NCI-H1092 (cell line): ENCODE results near the gene SNED1.
A peak's percentile ranks its signal among the peaks of the same experiment; 100 is the strongest.

Experiments
- DNase-seq: peaks from one replicate; lab custom pipeline; 2025; lab: John Stamatoyannopoulos, UW

Gene SNED1

DNA sequence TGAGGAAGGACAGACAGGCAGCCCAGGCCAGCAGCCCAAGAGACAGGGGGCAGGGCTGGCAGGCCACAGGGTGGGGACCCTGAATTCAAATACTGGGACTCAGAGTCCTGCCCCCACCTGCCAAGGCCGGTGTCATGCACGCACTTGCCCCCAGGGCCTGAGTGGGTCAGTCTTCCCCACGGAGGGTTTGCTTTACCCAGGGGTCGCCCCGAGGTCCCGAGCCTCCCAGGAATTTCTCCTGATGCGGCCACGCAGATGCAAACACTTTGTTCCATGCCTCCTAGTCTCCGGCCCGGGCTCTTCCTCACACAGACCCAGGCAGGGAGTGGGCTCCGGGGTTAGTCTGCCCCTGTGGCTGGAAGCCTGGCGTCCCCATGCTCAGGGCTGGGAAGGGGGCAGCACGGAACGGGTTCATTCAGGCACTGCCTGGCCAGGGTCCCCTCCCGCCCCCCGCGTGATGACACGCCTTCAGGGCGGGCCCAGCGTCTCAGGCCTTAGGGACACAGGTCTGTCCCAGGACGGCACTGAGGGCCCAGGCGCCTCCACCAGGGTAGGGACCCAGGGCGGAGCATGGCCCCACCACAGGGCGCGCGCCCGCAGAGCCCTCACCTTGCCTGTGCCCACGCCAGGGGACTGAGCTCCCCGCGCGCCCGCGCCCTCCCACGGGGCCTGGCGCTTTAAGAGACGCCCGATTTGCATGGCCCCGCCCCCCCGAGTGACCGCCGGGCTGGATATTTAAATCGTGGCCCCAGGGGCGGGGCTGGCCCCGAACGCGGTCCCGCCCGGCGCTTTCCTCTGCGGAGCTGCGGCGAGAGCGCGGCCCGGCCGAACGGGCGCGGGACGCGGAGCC, at the start of gene SNED1:
Gene SNED1, plus strand, starts transcription at position 763 of the 850 bp plus-strand sequence. CDS start 220 bp downstream, outside the sequence.
- DNase-seq, result peak; percentile 13

DNA sequence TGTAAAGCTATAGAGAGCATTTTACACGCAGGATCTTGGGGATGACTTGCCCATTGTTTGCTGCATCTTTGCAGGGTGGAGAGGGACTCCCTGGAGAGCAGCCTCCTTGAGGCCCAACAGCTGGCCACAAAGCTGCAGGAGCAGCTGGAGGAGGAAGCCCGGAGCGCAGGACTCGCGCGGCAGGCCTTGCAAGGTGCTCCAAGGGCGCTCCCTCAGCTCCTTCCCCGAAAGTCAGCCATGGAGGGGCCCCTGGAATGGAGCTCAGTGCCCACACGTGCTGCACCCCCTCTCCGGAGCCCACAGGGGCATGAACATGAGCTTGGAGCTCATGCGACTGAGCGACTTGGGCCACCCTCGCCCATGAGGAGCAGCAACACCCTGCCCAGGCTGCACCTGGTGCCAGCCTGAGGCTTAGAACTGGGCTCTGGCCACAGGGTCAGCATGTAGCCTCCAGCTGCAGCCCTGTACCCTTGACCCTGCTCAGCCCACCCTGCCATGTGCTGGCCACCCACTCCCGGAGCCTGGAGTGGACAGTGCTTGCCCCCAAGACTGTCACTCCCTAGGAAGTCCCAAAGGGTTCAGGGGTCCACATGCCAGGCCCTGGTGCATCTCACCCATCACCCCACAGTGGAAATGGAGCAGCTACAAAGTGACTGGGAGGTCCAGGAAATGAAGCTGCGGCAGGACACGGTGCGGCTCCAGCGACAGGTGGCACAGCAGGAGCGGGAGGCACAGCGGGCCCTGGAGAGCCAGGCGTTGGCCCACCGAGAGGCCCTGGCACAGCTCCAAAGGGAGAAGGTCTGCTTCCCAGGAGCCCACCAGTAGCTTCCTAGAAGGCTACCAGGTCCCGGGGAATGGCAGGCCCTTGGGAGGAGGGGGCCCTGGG, 49.3 kb upstream of the SNED1 start:
- DNase-seq, result no peak

DNA sequence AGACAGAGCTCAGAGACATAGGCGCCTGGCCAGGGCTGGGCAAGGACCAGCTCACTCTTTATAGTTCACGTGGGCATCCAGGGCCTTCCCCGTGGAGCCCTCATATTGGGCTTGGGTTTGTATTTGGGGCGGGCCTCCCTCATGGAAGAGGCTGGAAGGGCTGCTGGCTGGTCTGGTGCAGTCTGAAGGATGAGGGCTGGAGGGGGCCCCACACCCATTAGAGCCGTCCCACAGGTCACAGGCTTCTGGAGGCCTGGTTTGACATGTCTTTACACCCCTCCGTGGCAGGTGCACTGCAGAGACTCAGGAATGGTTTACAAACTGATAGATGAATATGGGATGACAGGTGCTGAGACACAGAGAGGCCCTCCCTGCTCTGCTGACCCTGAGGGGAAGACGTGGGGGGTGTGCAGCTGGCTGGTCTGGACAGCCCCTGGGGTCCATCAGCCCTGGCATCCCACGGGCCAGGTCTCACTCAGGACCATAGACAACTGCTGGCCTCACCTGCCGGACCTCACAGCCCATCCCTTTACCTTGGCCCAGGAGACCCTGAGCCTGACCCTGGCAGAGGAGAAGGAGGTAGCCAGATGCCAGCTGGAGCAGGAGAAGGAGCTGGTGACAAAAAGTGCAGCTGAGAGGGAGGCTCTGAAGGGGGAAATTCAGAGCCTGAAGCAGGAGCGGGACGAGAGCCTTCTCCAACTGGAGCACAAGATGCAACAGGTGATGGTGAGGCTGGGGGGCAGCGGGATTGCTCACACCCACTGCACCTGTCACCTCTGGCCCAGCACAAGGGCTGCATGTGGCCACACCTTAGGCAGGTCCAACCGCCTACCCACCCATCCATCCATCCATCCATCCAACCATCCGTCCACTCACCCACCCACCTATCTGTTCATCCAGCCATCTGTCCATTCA, 48.4 kb upstream of the SNED1 start:
- DNase-seq, result no peak

DNA sequence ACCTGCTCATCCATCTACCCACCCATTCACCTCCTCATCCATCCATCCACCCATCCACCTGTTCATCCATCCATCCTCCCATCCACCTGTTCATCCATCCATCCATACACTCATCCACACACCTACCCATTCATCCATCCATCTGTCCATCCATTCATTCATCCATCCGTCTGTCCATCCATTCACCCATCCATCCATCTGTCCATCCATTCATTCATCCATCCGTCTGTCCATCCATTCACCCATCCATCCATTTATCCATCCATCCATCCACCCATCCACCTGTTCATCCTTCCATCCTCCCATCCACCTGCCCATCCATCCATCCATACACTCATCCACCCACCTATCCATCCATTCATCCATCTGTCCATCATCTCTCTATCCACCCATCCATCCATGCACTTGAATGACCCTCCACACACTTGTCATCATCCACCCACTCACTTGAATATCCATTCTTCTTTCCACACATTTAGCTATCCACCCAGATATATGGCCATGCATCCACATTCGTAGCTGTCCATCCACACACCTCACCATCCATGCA, 47.3 kb upstream of the SNED1 start:
- DNase-seq, result no peak

DNA sequence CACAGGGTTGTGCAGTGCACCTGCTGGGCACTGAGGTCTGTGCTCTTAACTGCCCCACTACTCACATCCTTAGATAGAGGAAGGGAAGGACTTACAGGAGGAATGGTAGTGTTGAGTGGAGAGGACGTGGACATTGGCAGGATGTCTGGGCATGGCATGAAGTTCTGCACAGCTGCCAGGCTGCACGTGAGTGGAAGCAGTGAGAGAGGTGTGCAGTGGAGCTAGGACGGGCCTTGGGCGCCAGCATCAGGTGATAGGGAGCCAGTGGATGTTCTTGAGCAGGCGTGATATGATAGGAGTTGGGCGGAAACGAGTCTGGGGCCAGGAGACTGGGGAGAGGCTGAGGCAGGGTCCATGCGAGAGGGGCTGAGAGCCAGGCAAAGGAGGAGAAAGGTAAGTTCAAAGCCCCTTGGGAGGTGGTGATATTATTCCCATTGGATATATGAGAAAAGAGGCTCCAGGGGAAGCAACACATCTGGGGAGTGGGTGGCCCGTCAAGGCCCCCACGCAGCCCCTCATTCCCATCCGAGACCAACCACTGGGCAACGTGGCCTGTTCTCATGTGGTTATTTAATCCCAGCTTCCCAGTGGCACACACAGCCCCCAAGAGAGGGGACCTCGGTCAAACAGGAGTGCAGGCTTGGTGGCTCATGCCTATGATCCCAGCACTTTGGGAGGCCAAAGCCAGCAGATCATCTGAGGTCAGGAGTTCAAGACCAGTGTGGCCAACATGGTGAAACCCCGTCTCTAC, 45.7 kb upstream of the SNED1 start:
- DNase-seq, result no peak

DNA sequence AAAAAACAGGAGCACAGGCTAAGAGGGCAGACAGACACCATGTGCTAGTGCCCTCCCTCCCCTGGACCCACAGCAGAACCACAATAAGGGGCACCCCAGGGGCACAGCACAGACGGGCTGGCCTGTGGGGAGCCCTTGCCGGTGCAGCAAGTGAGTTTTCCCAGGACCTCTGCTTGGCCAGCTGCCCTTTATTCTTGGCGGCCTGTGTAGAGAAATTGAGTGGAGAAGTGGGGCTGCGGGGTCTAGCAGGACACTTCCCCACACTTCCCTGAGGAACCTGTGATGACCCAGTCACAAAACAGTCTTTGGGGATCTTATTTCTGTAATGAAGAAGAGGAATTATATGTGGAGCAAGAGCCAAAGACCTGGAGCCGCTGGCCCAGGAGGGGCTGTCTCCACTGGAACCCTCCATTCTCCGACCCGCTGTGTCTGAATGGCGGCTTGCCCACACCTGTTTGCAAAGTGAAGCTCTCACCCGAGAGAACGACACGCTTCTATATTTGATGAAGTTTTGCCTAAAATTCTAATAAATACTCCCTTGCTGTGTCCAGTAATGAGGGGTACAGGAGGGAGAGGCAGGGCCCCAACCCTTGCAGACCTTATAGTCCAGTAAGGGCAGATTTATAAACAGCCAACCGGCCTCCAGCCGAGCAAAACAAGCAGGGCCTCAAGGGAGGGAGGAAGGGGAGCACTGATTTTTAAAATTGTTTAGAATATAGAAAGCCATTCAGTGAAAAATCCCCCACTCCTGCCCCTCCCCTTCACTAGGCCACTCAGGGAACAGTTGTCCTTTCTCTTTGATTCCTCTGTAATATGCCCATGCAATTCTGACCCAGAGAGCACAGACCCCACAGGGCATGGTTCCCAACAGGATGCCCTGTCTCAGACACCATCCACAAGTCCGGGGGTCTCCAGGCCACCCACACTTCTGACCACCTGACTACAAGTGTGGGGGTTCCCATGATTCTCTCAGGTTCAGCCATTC, 44.7 kb upstream of the SNED1 start:
- DNase-seq, result no peak

DNA sequence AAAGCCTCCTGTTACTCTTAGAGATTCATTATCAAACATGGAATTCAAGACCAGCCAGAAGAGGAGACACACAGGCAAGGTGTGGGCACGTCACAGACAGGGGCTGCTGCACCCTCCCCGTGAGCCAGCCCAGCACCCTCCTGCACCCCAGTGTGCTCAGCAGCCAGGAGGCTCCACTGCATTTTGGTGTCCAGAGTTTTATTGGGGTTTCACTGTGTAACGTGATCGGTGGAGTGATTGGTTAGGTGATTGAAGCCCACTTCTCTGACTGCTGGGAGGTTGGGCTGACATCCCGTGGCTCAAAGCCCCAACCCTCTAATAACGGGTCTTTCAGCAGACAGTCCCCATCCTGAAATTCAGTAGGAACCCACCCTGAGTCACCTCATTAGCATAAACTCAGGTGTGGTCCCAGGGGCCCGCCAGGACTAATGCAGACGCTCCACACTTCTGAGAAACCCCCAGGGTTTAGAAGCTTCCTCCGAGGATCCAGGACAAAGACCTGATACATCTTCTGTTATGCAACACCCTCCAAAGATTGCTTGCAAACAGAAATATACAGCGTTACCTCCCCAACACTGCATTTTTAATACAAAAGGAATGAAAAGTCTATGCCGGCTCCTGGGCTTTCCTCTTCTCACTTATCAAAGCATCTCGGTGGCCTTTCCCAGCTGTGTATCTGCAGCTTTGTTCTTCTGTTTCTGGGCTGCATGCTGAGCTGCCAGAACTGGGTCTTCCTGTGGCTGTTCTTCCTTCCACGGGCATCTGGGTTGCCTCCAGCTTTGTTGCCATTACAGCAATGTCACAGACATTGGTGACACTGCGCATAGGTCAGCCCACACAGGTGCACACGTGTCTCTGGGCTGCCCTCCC, 43.7 kb upstream of the SNED1 start:
- no peak for DNase-seq

DNA sequence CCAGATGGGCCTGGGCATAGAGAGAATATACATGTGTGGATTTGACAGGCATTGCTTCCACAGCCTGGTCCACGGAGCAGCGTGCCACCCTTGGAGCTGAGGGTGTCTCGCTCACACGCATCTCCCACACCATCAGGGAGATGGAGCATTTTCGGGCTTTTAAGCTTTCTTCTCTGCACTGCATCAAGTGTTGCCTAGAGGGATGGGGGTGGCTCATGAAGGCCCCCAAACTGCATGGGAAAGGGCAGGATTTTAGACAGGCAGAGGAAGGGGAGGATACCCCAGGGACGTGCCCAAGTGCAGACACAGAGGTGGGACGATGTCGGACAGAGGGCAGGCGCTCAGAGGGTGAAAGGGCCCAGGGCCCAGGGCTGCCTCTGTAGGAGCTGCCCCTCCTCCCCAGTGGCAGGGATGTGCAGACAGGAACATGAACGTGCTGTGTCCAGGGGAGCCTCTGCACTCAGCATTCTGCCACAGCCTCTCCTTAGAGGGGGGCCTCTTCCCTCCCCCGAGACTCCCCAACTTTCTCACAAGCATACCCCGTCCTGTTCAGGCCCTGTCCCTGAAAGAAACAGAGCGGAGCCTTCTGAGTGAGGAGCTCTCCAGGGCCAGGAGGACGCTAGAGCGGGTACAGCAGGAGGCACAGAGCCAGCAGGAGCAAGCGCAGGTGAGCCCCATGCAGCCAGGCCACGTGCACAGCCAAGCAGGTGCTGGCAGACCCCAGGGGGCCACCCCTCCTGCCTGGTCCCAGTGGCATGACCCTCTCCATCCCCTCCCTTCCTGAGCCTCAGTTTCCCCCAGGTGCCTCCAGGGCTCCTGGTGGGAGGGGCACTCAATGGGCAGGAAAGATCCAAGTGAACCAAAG, 42.9 kb upstream of the SNED1 start:
- no peak for DNase-seq

DNA sequence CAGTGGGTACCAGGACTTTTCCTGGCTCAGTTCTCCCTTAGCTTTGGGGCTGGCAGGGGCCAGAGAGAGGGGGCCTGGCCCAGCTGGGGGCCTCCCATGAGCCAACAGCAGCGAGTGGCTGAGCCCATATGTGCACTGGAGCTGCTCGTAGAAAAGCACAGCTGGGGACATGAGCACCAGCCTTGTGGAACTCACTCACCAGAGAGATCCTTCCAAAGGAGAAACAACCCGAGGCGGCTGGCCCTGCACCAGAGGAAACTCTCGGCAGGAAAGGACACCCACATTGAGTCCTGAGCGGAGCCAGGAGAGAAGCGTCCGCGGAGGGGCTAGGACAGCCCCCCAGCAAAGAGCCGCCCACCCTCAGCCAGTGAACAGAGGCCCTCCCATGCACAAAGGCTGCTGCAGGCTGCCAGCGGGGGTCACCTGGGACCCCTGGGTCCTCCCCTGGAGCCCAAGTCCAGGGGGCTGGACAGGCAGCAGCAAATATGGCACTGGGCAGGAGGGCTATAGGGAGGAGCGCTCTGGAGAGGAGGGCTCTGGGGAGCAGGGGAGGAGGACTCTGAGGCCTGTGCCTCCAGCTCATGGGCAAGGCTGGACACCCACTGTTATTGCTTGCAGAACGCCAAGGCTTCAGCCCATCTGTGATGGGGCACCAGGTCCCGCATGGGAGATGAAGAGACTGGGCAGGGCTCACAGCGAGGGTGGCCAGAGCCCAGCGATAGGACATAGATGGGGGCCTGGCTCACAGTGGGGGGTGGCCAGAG, 42.1 kb upstream of the SNED1 start:
- DNase-seq, result no peak

DNA sequence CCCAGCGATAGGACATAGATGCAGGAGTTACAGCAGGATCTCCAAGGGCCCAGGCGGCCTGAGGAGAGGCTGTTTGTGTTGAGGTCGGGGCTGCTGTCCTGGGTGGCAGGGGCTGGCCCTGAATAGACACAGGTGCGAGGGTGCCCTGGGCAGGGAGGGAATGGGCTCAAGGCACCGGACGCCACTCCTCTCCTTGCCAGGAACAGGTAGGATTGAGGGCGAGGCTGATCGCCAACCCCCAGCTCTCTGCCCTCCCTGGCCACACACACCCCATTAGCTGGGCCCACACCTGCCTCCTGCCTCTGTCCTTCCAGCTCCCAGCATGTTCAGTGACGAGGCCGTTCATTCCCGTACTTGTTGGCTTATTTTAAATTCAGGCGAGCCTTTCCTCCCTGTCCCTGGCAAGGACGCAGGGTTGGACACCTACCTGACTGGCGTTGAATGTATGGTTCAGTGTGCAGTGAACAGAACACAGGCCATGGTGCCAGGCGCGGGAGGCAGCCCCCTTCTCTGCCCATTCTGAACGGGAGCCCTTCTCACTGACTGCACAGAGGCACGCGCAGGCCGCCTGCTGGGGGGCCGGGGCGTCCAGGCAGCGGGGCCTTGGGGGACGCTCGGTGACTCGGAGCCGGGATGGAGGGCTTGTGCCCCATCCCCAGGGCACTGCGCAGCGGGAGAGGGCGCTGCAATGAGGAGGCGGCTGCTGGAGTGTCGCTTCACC, 41.3 kb upstream of the SNED1 start:
- DNase-seq, result no peak

DNA sequence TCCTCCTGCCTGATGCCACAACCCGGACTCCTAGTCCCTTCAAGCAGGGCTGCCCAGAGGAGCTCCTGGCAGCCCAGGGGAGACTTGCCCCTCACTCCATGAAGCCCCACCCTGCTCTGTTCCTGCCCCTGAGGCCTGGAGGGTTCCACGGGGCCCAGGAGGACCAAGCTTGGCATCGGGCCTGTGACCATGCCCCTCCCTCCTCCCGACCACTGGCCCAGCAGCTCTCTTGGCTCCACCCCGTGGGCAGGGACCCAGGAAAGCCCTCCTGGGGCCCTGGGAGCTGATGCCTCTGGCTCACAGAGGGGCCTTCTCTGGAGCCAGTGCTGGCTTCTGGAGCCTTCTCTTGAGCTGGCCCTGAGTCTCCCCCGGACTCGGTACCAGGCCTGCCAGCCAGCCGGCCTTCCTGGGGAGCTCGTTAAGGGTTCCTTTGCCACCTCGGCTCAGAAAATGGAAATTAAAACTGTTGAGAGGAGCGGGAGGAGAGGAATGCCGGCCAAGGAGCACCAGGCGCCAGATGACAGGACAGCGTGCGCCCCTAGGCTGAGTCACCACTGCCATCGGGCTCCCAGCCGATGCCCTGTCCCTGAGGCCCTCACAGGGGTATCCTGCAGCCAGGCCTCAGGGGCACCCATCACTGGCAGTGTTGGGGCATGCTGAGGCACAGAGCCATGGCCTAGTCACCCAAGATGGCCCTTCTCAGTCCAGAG, 40.6 kb upstream of the SNED1 start:
- no peak for DNase-seq

DNA sequence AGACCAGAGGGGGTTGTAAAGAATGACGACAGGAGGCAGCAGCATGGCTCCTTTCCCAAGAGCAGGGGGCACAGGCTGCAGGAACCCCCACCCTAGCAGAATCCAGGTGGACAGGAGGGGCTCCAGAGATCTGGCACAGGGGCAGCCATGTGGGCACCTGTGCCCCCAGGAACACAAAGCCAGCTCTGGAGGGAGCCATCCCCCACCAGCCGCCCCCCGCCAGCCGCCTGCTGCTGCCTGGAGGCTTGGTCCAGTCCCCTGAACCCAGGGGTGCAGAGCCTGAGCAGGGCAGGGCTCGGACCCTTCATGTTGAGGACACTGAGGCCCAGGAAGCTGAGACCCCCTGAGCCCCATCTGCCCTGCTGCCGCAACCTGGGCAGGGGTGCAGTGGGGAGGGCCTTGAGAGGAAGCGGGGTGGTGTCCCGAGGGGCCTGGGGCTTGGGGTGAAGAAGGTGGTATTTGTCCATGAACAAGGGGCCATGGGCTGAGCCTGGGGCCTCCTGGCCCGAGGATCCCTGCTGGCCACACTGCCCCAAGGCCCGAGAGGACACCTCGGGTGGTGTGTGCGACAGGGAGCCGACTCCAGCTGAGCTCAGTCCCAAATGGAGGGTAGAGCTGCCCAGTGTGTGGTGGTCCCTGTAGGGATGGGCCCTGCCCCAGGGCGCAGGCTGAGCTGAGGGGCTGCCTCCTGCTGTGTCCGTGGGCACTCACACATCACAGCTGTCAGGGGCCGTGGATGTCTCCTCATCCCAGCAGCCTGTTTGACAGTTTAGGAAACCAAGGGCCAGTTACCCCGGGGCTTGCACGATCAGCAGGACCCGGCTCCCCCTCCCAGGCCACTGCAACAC, 39.8 kb upstream of the SNED1 start:
- no peak for DNase-seq

DNA sequence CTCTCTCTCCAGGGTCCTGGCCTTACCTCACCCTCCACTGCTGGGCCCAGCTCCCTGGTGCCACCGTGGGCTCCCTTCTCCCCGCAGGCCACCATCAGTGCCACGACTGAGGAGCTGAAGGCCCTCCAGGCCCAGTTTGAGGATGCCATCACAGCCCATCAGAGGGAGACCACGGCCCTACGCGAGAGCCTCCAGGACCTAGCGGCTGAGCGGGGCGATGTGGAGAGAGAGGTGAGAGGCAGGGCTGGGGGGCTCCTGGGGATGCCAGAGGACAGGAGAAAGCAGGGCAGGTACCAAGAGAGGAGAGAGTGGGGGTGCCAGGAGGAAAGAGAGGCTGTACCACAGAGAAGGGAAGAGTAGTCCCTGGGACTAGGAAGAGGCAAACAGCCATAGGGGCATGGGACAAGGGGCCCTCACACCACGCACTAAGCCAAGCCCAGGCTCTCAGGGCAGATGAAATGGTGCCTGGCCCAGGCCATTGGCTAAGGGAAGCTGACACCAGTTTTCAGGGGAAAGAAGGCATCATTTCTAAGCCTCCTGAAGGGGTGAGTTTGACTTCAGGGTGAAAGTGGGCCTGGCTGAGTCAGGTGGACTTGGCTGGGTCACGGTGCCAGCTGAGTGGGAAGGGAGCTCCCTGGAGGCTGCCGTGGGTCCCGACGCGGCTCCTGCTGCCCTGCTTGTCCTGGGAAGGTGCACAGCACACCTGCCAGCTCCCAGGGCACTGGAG, 39.0 kb upstream of the SNED1 start:
- no peak for DNase-seq

DNA sequence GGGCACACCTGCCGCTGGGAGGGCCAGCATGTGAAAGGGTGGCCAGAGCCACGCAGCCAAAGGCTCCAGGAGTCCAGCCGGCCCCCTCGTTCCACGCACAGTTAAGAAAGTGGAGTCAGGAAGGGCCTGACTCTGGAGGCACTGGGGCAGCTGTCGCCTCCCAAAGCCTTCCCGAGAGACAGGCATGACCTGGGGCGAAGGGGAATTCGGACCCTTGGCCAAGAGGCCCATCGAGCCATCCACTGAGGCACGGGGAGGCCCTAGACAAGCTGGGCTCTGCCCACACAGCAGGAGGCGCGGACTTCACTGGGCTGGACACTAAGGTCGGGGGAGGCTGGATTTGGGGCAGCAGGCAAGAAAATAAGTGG, 38.5 kb upstream of the SNED1 start:
- no peak for DNase-seq
